ENCODE data around the gene CERS1. TPM values are rescaled to one million over a fixed set of nuclear protein-coding genes. Genes with fewer than 3 reads are reported as not detected.

The CERS1 gene
- total and polyA plus RNA-seq, 10 of the 15 experiments (the other 5 are each of a cell fraction or from before 2014, with no cell fraction given): 0.19 TPM; not detected in 9

- FAIRE-seq: no peak
- SMC1A ChIA-PET (ENCODE audit: uncharacterized antibody, unreplicated experiment): interaction anchor here (0.5 kb wide), 1 partner anchor 244 kb away, joined by 3 read pairs; no protein-coding TSS in a partner anchor
- H4K20me1 ChIP-seq (ENCODE audit: control insufficient read depth, insufficient read depth): peaks cover 6% of the 10 kb centered on the region; the same call in 1 of the 2 replicates
- TF ChIP-seq BCL11A (IDR thresholded peaks at IDR 0.05; ENCODE audit: low read depth, low read length): no peak
- TF ChIP-seq, protein P1, sequence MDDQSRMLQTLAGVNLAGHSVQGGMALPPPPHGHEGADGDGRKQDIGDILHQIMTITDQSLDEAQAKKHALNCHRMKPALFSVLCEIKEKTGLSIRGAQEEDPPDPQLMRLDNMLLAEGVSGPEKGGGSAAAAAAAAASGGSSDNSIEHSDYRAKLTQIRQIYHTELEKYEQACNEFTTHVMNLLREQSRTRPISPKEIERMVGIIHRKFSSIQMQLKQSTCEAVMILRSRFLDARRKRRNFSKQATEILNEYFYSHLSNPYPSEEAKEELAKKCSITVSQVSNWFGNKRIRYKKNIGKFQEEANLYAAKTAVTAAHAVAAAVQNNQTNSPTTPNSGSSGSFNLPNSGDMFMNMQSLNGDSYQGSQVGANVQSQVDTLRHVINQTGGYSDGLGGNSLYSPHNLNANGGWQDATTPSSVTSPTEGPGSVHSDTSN (IDR thresholded peaks at IDR 0.05; ENCODE audit: insufficient replicate concordance, low read depth, low read length): no peak
- TF ChIP-seq NFIC (IDR thresholded peaks at IDR 0.05; ENCODE audit: low read depth, low read length): no peak
- TF ChIP-seq PKNOX1 (IDR thresholded peaks at IDR 0.05): no peak
- TF ChIP-seq RAD51 (IDR thresholded peaks at IDR 0.05): no peak
- no peak for TF ChIP-seq MXI1 (IDR thresholded peaks at IDR 0.05; ENCODE audit: low read depth, low read length)
- TF ChIP-seq CUX1 (IDR thresholded peaks at IDR 0.05; ENCODE audit: insufficient replicate concordance, low read depth, low read length): no peak
- TF ChIP-seq ATF3 (IDR thresholded peaks at IDR 0.05; ENCODE audit: borderline replicate concordance, extremely low read depth, low read depth, low read length): no peak
- no peak for TF ChIP-seq ZNF384 (IDR thresholded peaks at IDR 0.05; ENCODE audit: borderline replicate concordance, low read depth, low read length)
- TF ChIP-seq MAX (IDR thresholded peaks at IDR 0.05; ENCODE audit: low read depth, low read length): no peak
- TF ChIP-seq KDM1A (IDR thresholded peaks at IDR 0.05; ENCODE audit: borderline replicate concordance): no peak
- no peak for TF ChIP-seq POLR2AphosphoS2 (IDR thresholded peaks at IDR 0.05; ENCODE audit: low read depth, low read length)
- TF ChIP-seq MEF2A (IDR thresholded peaks at IDR 0.05; ENCODE audit: insufficient read depth, low read depth, low read length): no peak
Measured at GRCh38 chr19:18859676-18860301, 36.2 kb downstream of the CERS1 start.

More at GRCh38 chr19:18859676-18860301, 36.2 kb downstream of the CERS1 start:
- DNase-seq (ENCODE audit: low read depth, low spot score): no peak
- intact Hi-C loops (cut with micrococcal nuclease; ENCODE audit: unreplicated experiment) (no loop called here), in situ Hi-C loops (cut with MboI) (loop anchor here (25.0 kb wide), 1 partner anchor 397 kb away; no protein-coding TSS in a partner anchor)
- Histone ChIP-seq H3K4me2 (ENCODE audit: control insufficient read depth, insufficient read depth) (no peak overlapping the region), H3K9ac (ENCODE audit: control insufficient read depth, insufficient read depth, low read length) (no peak overlapping the region), H3K36me3 (ENCODE audit: control insufficient read depth in 2 of 2, insufficient read depth in 2 of 2, low read length in 1 of 2) (peaks cover 24 to 83% of the 10 kb centered on the region in 2 experiments), H3K4me3 (no peak overlapping the region), H3K79me2 (ENCODE audit: control insufficient read depth, insufficient read depth, low read length) (no peaks in the 10 kb centered on the region), H3K27me3 (replicated peaks in 1 of 2; ENCODE audit: control insufficient read depth in 2 of 2, insufficient read depth in 2 of 2, low read length in 1 of 2) (no peaks in the 10 kb centered on the region), H3K4me1 (ENCODE audit: control insufficient read depth, insufficient read depth, low read length) (peaks cover 17% of the 10 kb centered on the region), H3K27ac (ENCODE audit: control insufficient read depth, insufficient read depth) (no peak overlapping the region), H3K9me3 (replicated peaks; ENCODE audit: control insufficient read depth, insufficient read depth, low read length) (no peaks in the 10 kb centered on the region), H2AFZ (ENCODE audit: control insufficient read depth, low read depth, low read length) (no peak overlapping the region)
- 96% methylated on average over 5 of the region's 12 CpGs for WGBS (ENCODE audit: insufficient coverage, insufficient replicate concordance, low lambda C conversion rate, missing lambda C conversion rate)
- no TSS peak for BruUV-seq (replicated peaks)
- no peak for ATAC-seq
- ChIA-PET CTCF (interaction anchor here (2.7 kb wide), 1 partner anchor 13 kb away, joined by 7 read pairs; no protein-coding TSS in a partner anchor), POLR2A (interaction anchor here (0.6 kb wide), 2 partner anchors 31 to 119 kb away, joined by 3 to 8 read pairs; no protein-coding TSS in a partner anchor), RAD21 (ENCODE audit: unreplicated experiment) (no interaction called here)
